Activated naive CD4-positive, alpha-beta T cell treated with anti-CD3 and anti-CD28 coated beads, Interleukin-2, amount 50 U/mL, for 24 hours (primary cell): ENCODE data around the gene ZNF329.
A peak's percentile ranks its signal among the peaks of the same experiment; 100 is the strongest.
"Not testable (repeated sequence)": the region's sequence is repeated elsewhere in the genome, so short reads cannot be mapped to it uniquely, and the experiment has no call there.

Experiments used
- H3K27ac Mint-ChIP-seq: one replicate; pipeline ENCODE4 v1.8.0; 2021; ENCODE audit warnings: mild to moderate bottlenecking, mixed read lengths
- H3K27me3 Mint-ChIP-seq: one replicate; pipeline ENCODE4 v1.8.0; 2021; ENCODE audit warnings: mixed read lengths
- H3K36me3 Mint-ChIP-seq: one replicate; pipeline ENCODE4 v1.8.0; 2021; ENCODE audit warnings: mixed read lengths
- H3K4me1 Mint-ChIP-seq: one replicate; pipeline ENCODE4 v1.8.0; 2021; ENCODE audit warnings: mixed read lengths
- H3K4me3 Mint-ChIP-seq: one replicate; pipeline ENCODE4 v1.8.0; 2021; ENCODE audit warnings: mild to moderate bottlenecking, mixed read lengths
- H3K9me3 Mint-ChIP-seq: one replicate; pipeline ENCODE4 v1.8.0; 2021; ENCODE audit warnings: mixed read lengths

ZNF329 gene

DNA sequence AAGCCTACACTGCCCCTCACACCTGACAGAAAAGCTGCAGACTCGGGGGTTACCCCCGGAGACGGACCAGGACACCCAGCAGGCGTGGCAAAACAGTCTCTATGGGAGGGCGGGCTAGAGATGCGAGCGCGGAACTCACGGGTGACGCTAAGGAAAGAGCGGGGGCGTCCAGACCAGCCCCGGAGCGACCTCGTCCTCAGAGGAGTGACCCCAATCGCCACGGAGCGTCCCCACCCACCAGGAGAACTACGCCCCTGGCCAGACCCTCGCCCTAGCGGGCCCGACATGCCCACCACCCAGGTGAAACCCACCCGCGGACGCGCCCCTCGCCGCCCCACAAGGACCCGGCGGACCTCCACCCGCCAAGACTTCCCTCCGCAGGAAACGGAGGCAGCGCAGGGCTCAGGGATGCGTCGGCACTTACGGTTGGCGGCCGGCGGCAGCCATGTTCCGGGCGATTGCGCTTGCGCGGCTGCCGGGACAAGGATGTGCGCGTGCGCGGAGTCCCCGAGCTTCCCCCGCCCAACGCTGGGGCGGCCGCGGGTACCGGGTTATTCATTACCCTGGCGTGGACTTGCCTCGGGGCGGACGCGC is at the start of gene ZNF329:
TSS of gene ZNF329 (minus strand) at position 462 of the 594 bp plus-strand sequence. CDS start 21,286 bp downstream, outside the sequence.
- H3K27me3 Mint-ChIP-seq, result no peaks in the 10 kb centered on the region
- peaks cover 12% of the 10 kb centered on the region for H3K36me3 Mint-ChIP-seq
- H3K27ac Mint-ChIP-seq, result peak within 1 kb of the TSS; percentile 82
- H3K4me3 Mint-ChIP-seq, result peak within 1 kb of the TSS; percentile 90
- peaks cover 10% of the 10 kb centered on the region for H3K9me3 Mint-ChIP-seq
- peaks cover 35% of the 10 kb centered on the region for H3K4me1 Mint-ChIP-seq

DNA sequence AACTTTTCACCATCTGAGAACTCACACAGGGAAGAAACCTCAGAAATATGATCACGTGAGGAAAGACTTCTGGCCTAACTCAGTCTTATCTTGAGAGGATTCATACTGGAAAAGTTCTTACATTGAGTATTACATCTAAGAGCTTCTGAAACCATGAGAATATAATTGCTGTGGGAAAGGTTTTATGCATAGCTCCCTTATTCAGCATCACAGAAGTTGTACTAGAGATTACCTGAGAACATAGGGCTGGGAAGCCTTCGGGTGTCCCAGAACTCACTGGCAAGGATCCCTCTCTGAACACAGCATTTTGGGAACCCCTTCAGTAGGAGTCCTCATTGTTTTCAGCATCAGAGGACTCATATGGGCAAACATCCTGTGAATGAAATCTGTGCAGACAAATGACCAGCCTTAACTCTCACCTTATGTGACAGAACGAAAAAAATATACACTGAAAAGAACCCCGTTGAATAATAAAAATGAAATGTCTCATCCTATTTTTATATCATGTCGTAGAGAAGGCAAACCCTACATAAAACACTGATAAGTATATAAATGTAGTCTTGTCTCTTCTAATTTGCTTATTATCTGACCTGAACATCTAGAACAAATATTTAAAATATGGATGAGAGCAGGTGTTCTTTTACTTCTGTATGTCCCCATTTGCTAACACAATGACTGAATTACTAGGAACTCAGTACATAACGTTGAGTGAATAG is 46.5 kb upstream of the ZNF329 start:
- Mint-ChIP-seq H3K36me3 (peaks cover 74% of the 10 kb centered on the region), H3K4me1 (no peaks in the 10 kb centered on the region), H3K27me3 (no peaks in the 10 kb centered on the region), H3K4me3 (no peak overlapping the region), H3K27ac (no peak overlapping the region), H3K9me3 (peaks cover 19% of the 10 kb centered on the region)

DNA sequence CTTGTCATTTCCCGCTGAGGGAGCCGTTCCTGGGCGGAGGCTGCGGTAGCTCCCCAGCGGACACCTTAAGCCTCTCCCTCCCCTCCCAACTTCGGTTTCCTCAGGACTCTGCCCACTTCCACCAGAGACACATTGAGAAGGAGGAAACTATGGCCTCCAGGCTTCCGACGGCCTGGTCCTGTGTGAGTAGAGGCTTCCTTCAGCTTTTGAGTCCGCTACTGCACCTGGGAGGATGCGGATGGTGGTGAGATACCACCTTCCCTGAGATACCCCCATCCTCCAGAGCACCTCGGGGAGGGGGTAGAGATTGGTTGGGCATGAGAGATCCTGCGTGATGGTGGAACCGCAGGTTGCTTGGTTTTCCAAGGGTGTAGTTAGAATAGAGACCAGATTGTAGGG is 33.2 kb upstream of the ZNF329 start:
- Mint-ChIP-seq H3K36me3 (peaks cover 44% of the 10 kb centered on the region), H3K9me3 (peaks cover 6% of the 10 kb centered on the region), H3K27me3 (no peaks in the 10 kb centered on the region), H3K4me3 (peak overlapping the region; percentile 97), H3K4me1 (peaks cover 25% of the 10 kb centered on the region), H3K27ac (peak overlapping the region; percentile 98)

DNA sequence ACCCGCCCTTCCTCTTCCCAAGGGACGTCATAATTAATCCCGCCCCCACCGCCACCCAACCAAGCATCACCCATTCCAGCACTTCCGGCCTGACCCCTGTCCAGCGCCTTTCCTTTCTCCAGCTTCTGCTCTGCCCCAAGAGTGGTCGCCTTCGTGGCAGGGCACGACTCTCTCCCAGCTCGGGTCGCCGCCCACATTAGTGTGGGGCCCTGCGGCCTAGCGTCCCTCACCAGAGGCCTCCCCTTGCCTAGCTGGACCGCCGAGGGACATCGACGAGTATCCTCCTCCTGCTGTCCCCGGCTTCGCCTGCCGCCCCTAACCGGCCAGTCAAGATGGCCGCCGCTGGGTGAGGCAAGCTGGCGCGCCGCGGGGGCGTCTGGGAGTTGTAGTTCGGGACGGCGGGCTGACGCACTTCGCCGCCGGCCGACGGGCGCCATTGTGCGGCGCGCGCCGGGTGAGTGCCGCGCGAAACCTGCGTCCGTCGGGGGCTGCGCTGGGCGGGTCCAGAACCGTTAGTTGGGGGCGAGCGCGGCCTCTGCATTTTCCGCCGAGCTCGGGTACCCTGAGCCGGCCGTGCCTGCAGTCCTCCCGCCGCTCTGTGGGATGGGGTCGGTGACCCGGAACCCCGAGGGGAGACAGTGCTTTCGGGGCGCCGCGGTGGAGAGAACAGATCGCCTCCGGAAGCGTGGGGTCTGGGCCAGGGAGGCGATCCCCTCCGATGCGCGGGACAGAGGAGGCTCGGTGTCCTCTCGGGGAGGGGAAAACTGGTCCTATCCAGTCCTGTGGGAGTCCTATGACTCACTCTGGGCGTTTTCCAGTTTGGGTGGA is 32.6 kb upstream of the ZNF329 start, which contains the start of gene ZNF274:
TSS of gene ZNF274 (plus strand) at position 73 of the 828 bp plus-strand sequence. CDS start 905 bp downstream, outside the sequence.
- peak within 1 kb of the TSS; percentile 97 for H3K4me3 Mint-ChIP-seq
- no peaks in the 10 kb centered on the region for H3K27me3 Mint-ChIP-seq
- peak within 1 kb of the TSS; percentile 98 for H3K27ac Mint-ChIP-seq
- peaks cover 5% of the 10 kb centered on the region for H3K9me3 Mint-ChIP-seq
- peaks cover 25% of the 10 kb centered on the region for H3K4me1 Mint-ChIP-seq
- peaks cover 42% of the 10 kb centered on the region for H3K36me3 Mint-ChIP-seq

DNA sequence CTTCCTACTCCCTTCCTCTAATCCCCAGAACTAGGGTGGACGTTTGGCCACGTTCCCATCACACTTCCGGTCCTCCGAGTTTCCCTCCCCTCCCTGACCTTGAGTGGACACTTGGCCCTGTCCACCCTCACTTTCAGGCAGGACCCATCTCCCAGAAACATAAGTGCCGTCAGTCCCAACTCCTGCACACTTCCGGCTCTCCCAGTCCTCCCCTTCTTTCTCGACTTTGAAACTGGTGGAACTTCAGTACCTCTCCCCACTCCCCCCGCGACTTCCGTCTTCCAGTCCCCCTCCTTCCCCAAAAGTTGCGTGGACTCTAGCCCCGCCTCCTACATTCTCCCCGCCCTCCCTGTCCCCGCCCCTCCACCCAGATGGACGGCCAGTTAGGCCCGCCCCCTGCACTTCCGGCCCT is 32.0 kb upstream of the ZNF329 start:
- Mint-ChIP-seq H3K4me1 (peaks cover 25% of the 10 kb centered on the region), H3K27me3 (no peaks in the 10 kb centered on the region), H3K9me3 (peaks cover 5% of the 10 kb centered on the region), H3K27ac (peak overlapping the region; percentile 98), H3K4me3 (peak overlapping the region; percentile 97), H3K36me3 (peaks cover 43% of the 10 kb centered on the region)

DNA sequence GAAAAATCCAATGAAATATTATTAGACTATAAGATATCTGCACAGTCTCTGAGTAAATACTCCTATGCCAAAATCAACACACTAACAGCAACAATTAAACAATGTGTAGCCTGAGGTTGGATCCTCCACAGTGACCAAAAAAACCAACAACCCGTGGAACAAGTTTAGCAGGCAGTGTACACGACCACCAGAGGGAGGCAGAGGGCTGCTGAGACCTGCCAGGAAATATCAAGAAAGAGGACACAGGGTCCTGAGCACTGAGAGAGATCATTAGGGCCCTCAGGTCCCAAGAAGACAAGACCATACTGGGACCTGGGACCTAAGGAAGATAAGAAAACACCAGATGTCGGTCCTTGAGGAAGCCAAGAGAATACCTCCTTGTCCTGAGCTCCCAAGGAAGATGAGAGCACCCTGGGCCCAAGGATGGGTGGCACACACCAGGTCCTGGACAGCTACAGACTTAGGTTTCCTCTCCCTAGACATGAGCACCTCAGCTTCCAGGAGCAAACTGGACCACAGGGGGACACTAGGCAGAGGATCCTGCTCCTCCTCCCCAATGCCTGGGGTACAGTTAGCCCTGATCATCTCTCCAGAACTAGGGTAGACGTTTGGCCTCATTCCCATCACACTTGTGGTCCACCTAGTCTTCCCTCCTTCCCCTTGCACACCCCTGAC is 31.4 kb upstream of the ZNF329 start:
- Mint-ChIP-seq H3K36me3 (peaks cover 44% of the 10 kb centered on the region), H3K4me1 (peaks cover 25% of the 10 kb centered on the region), H3K4me3 (peak overlapping the region; percentile 97), H3K27ac (peak overlapping the region; percentile 98), H3K27me3 (no peaks in the 10 kb centered on the region), H3K9me3 (peaks cover 5% of the 10 kb centered on the region)

DNA sequence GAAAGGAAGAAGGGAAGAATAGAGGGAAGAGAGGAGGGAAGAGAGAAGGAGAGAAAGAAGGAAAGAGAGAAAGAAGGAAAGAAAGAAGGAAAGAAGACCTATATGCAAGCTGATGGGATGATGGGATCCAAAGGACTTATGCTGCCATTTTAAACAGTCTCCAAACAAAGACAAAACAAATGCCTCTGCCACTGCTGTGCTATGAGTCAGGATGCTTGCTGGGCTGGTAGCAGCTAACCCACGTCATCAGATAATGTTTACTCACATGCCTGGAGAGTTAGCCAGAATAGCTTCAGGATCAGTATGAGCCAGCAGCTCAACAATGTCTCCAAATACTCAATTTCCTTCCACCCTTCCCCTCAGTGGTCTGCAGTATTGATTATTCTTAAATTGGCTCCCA is 20.3 kb upstream of the ZNF329 start:
- Mint-ChIP-seq H3K4me1 (no peaks in the 10 kb centered on the region), H3K9me3 (peaks cover 14% of the 10 kb centered on the region), H3K36me3 (peaks cover 19% of the 10 kb centered on the region), H3K27me3 (peaks cover 1% of the 10 kb centered on the region), H3K4me3 (no peak overlapping the region), H3K27ac (no peak overlapping the region)

DNA sequence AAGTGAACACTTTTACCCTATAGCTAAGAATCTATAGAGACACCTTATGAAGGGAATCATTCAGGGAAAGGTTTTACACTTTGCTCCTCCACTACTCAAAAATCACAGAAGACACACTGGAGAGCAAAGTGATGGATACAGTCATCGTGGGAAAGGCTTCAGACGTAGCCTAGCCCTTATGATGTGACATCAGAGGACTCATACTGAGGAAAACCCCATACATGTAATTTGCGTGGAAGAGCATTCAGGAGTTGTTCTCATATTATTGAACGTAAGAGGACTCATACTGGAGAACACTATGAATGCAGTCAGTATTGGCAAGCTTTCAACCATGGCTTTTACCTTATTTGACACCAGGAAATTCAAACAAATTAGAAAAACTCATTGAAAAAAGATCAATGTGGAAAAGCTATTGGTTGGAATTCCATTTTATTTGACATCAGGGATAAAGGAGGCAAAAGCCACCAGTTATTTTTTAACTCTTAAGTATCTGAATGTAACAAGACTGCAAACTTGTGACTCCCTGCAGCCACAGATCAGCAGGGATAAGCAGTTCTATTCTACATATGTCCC is 16.2 kb upstream of the ZNF329 start:
- peaks cover 26% of the 10 kb centered on the region for H3K9me3 Mint-ChIP-seq
- H3K27ac Mint-ChIP-seq, result no peak overlapping the region
- peaks cover 21% of the 10 kb centered on the region for H3K36me3 Mint-ChIP-seq
- no peak overlapping the region for H3K4me3 Mint-ChIP-seq
- no peaks in the 10 kb centered on the region for H3K27me3 Mint-ChIP-seq
- H3K4me1 Mint-ChIP-seq, result no peaks in the 10 kb centered on the region

DNA sequence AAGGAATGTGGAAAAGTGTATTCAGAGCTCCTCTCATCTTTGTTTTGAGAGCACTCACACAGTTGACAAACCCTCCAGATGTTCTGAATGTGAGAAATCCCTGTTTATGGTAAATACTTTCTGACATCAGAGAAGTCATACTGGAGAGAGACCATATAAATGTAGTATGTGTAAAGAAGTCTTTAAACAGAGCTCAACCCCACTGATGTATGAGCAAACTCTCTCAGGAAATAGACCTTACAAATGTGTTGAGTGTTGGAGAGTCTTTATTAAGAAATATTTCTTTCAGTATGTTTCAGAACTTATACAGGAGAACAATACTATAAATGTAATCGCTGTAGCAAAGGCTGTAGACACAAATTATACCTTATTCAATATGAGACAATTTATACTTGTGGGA is 15.7 kb upstream of the ZNF329 start:
- no peak overlapping the region for H3K4me3 Mint-ChIP-seq
- no peak overlapping the region for H3K27ac Mint-ChIP-seq
- H3K36me3 Mint-ChIP-seq, result peaks cover 21% of the 10 kb centered on the region
- no peaks in the 10 kb centered on the region for H3K4me1 Mint-ChIP-seq
- no peaks in the 10 kb centered on the region for H3K27me3 Mint-ChIP-seq
- peaks cover 27% of the 10 kb centered on the region for H3K9me3 Mint-ChIP-seq

DNA sequence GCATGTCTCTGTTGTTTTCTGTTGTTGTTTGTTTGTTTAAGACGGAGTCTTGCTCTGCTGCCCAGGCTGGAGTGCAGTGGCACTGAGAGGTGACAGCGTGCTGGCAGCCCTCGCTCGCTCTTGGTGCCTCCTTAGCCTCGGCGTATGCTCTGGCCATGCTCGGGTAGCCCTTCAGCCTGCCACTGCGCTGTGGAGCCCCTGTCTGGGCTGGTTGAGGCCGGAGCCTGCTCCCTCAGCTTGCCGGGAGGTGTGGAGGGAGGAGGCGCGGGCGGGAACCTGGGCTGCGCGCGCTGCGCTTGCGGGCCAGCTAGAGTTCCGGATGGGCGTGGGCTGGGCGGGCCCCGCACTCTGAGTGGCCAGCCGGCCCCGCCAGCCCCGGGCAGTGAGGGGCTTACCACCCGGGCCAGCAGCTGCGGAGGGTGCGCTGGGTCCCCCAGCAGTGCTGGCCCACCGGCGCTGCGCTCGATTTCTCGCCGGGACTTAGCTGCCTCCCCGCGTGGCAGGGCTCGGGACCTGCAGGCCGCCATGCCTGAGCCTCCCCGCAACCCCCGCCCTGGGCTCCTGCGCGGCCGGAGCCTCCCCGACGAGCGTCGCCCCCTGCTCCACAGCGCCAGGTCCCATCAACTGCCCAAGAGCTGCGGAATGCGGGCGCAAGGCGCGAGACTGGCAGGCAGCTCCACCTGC is 6.6 kb upstream of the ZNF329 start:
- Mint-ChIP-seq H3K27ac (no peak overlapping the region), H3K4me1 (peaks cover 13% of the 10 kb centered on the region), H3K9me3 (peaks cover 5% of the 10 kb centered on the region), H3K27me3 (no peaks in the 10 kb centered on the region), H3K4me3 (no peak overlapping the region), H3K36me3 (peaks cover 7% of the 10 kb centered on the region)

DNA sequence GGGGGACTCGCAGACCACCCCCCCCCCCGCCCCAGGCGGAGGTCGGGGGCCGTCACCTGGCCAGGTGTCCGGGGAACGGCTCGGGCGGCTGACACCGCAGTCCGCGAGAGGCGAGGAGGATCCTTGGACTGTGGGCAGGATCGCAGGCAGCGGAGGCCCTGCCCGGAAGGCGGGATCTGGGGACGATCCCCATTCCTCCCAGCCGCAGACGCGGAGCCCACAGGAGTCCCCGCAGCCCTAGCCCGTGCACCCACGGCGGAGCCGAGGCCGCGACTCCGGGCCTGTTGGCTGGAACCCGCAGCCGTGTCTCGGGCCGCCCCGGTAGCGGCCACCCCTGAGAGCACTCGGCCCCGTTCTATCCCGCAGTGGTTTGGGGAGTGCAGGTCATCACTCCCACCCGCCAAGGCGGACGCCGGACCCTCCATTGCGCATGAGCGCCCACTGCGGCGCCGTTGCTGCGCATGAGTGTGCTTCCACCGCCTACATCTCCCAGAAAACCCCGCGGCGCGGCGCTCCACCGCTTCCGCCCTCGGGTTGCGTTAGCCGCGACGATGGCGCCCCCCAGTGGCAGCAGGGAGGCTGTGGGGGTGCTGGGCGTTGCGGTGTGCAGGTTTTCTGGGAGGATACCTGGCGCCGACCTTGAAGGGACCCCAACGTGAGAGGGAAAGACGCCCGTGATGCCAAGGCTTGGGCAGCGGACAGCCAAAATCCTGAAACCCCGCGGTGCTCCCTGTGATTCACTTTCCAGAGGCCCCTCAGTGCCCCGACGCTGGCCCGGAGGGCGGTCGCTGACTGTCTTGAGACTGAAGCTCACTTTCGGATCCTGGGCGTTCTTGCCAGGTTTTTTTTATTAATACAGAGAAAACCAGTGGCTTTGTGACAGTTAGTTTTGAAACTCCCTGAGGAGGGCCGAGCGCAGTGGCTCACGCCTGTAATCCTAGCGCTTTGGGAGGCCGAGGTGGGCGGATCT is 4.4 kb upstream of the ZNF329 start:
- peak overlapping the region; percentile 68 for H3K27ac Mint-ChIP-seq
- H3K36me3 Mint-ChIP-seq, result peaks cover 4% of the 10 kb centered on the region
- peak overlapping the region; percentile 91 for H3K4me3 Mint-ChIP-seq
- peaks cover 26% of the 10 kb centered on the region for H3K4me1 Mint-ChIP-seq
- H3K27me3 Mint-ChIP-seq, result no peaks in the 10 kb centered on the region
- peaks cover 1% of the 10 kb centered on the region for H3K9me3 Mint-ChIP-seq

DNA sequence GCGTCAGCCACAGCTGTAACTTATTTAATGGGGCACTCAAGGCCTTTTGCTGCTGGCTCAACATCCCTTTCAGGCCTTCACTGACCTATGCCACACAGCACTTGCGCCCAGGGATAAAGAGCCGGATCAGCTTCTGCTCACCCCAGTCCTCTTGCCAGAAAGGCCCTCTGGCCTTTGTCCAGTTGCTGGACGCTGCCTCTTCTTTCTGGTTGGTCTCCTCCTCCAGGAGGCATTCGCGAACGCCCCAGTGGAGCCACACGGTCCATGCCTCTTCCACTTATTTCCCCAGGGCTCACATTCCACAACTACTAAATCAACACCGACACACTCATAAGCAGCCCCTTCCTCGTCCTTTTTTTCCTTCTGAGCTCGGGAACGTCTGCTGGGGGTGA is 3.7 kb upstream of the ZNF329 start:
- Mint-ChIP-seq H3K36me3 (peaks cover 6% of the 10 kb centered on the region), H3K4me3 (peak overlapping the region; percentile 91), H3K27me3 (no peaks in the 10 kb centered on the region), H3K4me1 (peaks cover 33% of the 10 kb centered on the region), H3K9me3 (peaks cover 8% of the 10 kb centered on the region), H3K27ac (peak overlapping the region; percentile 51)

DNA sequence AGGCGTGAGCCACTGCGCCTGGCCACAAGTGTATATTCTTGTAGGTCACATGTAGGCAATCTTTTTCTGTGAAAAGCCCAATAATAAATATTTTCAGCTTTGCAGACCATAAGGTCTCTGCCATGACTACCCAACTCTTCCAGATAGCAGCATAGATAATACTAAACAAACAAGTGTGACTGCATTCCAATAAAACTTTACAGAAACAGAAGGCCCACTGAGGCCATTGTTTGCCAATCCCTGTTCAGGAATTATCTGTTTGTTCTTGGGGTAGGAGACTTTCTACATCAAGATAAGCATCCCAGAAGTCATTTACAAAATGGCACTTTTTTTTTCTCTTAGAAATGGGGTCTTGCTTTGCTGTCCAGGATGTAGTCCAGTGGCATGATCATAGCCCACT is 2.8 kb upstream of the ZNF329 start:
- peaks cover 7% of the 10 kb centered on the region for H3K36me3 Mint-ChIP-seq
- peak overlapping the region; percentile 91 for H3K4me3 Mint-ChIP-seq
- H3K4me1 Mint-ChIP-seq, result peaks cover 35% of the 10 kb centered on the region
- H3K27me3 Mint-ChIP-seq, result no peaks in the 10 kb centered on the region
- H3K9me3 Mint-ChIP-seq, result peaks cover 10% of the 10 kb centered on the region
- H3K27ac Mint-ChIP-seq, result no peak overlapping the region

DNA sequence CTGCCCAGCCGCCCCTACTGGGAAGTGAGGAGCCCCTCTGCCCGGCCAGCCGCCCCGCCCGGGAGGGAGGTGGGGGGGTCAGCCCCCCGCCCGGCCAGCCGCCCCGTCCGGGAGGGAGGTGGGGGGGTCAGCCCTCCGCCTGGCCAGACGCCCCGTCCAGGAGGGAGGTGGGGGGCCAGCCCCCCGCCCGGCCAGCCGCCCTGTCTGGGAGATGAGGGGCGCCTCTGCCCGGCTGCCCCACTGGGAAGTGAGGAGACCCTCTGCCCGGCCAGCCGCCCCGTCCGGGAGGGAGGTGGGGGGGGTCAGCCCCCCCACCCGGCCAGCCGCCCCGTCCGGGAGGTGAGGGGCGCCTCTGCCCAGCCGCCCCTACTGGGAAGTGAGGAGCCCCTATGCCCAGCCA is 3.1 kb downstream of the ZNF329 start:
- Mint-ChIP-seq H3K36me3 (peaks cover 18% of the 10 kb centered on the region), H3K4me1 (peaks cover 21% of the 10 kb centered on the region)
- H3K9me3 Mint-ChIP-seq, H3K4me3 Mint-ChIP-seq, H3K27ac Mint-ChIP-seq, H3K27me3 Mint-ChIP-seq: not testable (repeated sequence)
